Fibroblast of peridontal ligament (primary cell): ENCODE data around the gene FAM174B.

Experiments used
- DNase-seq: peaks from one replicate; pipeline ENCODE4 v3.0.0-alpha.2; 2010; ENCODE audit errors: extremely low read depth

Gene FAM174B

DNA sequence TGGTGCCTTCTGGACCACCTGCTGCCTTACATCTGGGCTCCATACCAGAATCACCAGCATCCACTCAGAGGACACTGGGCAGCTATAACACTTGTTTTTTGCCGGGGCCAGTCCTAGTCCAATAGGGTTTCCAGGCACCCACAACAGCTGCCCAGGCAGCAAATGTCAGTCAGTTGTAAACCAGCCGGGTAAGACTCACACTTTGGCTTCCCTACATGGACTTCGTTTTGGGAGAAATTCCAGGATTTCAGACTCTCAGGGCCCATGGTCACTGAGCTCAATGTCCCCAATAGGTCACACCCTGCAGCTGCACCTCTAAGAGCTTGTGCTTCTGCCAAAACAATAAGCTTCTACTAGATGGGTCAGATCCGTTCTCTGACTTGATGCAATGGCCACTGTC is 83.8 kb downstream of the FAM174B start:
- no peak for DNase-seq

DNA sequence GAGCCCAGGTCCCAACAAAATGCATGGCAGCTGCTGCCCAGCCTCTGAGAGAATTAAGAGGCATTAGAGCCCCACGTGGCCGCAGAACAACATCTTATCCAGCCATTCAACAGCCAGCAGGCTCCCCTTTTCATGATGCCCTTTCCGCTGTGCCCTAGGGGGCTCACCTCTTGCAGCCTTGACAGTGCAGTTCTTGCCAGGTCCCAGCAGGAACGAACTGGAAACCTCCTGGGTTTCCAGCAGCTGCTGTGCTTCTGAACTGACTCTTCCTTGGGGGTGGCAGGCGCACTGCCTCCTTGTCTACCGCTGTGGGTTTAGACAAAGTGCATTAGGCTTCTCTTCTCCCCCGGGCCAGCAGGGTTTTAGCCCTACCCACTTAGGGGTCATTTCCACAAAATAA is 85.2 kb downstream of the FAM174B start:
- DNase-seq = no peak

GRCh38 chr15:92569778-92570177 is 85.8 kb downstream of the FAM174B start:
- DNase-seq = no peak
